Dedifferentiated amniotic fluid mesenchymal stem cell (primary cell): Measurements from ENCODE around the gene PMIS2.

Source experiments
- DNase-seq: peaks from one replicate; pipeline ENCODE4 v3.0.0-alpha.2; 2016; ENCODE audit errors: extremely low spot score

The PMIS2 gene

DNA sequence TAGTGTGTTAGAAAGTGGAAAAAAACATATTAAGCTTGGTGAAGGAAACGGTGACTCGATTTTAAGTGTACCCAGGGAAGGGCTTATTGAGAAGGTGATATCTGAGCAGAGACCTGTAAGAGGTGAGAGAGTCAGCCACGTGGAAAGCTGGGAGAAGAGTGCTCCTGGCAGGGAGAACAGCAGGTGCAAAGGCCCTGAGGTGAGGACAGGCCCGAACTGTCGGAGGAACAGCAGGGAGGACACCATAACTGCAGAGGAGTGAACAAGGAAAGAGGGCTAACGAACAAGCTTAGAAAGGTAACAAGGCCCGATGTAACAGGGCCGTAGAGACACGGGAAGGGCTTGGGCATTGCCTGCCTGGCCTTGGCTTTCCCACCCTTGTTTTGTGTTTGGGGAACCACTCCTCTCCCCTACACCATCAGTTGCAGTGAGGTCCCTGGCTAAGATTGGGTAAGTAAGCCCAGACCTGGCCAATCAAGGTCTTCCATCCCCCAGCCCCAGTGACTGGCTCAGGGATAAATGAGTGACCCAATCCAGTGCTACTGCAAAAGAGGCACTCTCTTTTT lies 29.9 kb upstream of the PMIS2 start:
- no peak for DNase-seq

GRCh38 chr19:35556846-35557538 lies 29.0 kb upstream of the PMIS2 start:
- no peak for DNase-seq

GRCh38 chr19:35557539-35558399 lies 28.2 kb upstream of the PMIS2 start:
- no peak for DNase-seq

GRCh38 chr19:35558400-35559280 lies 27.3 kb upstream of the PMIS2 start:
- no peak for DNase-seq

DNA sequence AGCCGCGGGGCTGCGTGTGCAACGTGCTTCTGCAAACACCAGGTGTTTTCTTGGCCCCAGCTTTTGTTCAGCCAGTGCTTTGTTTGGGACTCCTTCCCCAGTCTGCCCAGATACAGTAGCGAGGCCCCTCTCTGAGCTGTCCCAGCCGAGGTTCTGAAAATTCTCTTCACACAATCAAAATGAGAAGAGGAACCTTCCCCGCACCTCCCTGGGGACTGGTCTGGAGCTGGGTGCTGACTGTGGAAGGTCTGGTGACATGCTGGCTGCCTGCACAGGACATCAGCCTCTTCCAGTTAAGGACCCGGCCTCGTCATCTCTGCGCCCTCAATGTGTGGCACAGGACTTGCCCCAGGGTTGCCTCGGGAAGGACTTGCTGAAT lies 26.7 kb upstream of the PMIS2 start:
- DNase-seq: no peak

DNA sequence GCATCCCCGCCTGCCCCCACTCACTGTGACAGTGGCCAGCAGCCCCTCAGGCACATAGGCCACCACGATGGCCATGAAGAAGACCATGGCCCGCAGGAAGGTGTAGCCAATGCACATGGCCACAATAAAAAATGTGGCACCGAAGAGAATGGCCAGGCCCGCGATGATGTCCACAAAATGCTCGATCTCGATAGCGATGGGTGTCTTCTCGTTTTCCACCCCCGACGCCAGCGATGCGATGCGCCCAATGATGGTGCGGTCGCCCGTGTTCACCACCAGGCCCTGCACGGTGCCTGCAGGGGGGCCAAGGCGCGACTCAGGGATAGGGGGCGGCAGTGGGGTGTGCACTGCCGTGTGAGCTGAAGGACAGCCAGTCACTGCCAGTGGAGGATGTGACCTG lies 26.2 kb upstream of the PMIS2 start:
- DNase-seq: no peak

DNA sequence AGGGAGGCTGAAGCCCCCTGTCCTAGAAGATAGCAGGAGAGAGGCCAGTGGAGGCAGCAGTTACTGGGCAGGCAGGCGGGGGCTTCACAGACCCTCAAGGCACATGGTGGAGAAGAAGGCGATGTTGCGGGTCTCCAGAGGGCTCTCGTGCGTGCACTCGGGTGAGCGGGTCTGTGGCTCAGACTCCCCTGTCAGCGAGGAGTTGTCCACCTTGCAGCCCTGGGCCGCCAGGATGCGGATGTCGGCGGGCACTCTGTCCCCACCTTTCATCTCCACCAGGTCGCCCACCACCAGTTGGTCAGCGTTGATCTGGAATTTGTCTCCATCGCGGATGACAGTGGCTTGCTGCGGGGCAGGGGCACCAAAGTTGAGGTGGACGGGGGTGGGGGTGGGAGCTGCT lies 25.7 kb upstream of the PMIS2 start:
- DNase-seq: no peak

DNA sequence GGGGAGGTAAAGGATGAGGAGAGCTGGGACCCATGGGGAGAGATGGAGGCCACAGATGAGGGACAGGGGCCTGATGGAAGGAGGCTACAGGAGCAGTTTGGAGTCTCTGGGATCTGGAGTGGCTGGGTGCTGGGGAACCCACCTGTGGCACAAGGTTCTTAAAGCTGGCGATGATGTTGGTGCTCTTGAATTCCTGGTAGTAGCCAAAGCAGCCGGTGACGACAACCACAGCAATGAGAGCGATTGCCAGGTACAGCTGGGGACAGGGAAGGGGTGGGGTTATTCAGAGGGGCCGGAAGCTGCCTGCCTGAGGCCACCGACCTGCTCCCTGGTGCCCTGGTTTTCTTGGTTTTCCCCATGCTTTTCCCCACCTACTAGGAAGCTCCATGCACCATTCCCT lies 25.3 kb upstream of the PMIS2 start:
- no peak for DNase-seq

- no peak for DNase-seq
Observed at GRCh38 chr19:35561436-35561835, 24.5 kb upstream of the PMIS2 start.

DNA sequence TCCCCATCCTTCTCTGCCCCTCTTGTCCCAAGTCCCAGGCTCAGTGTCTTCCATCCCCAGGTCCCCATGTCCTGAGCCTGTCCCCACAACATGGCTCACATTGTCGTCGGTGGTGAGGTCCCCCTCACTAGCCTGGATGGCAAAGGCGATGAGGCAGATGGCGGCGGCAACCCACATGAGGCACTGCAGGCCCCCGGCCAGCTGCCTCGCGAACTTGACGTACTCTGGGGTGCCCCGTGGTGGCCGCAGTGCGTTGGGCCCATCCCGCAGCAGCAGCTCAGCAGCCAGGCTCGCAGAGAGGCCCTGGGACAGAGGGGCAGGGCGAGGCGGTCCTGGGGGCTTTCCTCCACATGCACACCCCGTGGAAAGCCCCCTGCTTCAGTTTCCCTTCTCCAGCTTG lies 23.6 kb upstream of the PMIS2 start:
- DNase-seq: no peak

DNA sequence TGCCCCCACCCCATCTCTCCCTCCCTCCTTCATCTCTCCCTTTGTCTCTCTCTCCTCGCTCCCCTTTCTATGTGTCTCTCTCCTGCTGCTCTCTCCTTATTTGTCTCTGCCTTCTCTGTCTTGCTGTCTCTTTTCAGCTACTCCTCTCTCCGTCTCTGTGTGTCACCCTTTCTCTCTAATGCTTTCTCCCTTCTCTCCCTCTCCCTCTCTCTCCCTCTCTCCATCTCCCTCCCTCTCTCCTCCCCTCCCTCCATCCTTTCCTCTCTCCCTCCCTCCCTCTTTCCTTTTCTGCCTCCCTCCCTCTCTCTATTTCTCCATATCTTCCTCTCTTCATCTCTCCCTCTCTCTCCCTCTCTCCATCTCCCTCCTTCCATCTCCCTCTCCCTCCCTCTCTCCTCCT lies 23.2 kb upstream of the PMIS2 start:
- no peak for DNase-seq

DNA sequence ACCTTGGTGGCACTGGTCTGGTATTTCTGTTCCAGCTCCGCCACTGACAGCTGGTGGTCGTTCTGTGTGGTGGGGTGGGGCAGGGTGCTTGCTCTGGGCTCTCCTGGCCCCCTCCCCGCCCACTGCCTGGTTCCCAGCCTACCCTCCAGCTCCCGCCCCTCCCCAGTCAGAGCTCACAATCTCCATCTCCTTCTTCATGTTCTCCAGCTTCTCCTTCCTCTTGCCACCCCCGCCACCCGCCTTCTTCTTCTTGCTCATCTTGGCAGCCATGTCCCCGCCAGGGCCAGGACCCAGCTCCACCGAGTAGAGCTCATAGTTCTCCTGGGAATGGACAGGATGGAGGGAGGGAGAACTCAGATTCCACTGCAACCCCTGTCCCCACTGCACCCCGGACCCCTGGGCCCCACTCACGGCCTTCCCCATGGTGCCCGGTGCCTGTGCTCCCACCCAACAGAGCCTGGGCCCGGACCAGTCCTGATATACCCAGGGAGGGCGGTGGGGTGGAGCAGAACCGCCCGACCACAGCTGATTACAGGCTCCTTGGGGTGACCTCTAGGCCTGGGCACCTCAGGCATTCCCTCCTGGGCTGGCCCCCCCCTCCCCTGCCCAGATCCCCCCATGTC lies 22.7 kb upstream of the PMIS2 start, which contains the start of gene ATP4A:
TSS of gene ATP4A (minus strand) at position 452 of the 623 bp plus-strand sequence. CDS start at position 423, 29 bp downstream.
- no peak for DNase-seq

DNA sequence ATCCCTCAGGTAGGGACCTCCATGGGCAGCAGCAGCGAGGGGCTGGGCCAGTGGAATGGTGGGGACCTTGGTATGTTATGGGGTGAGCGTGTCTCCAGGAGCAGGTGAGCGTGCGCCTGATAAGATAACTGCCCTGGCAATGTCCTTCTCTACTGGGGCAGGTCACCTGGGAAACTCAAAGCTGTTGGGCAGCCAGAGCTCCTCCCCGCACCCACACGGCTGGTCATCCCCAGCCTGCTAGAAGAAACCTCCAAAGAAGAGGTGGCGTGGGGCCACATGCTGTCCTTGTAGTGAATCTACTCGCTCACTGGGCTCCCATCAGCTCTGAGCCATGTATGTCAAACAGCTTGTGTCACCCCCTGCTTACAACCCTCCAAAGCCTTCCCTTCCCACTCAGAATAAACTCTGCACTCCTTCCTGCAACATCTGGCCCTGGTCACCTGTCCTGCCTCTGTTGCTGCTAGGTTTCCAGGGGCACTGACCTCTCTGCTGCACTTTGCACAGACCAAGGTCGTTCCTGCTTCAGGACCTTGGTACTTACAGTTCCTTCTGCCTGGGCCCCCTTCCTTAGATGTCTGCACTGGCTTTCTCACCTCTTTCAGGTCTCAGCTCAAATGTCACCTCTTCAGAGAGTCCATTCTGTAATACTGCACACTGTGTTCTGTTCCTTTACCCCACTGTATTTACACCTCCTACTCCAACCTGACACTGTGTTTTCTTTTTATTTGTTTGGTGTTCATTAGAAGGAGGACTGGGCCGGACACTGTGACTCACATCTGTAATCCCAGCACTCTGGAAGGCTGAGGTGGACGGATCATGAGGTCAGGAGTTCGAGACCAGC lies 20.7 kb upstream of the PMIS2 start:
- DNase-seq: no peak

DNA sequence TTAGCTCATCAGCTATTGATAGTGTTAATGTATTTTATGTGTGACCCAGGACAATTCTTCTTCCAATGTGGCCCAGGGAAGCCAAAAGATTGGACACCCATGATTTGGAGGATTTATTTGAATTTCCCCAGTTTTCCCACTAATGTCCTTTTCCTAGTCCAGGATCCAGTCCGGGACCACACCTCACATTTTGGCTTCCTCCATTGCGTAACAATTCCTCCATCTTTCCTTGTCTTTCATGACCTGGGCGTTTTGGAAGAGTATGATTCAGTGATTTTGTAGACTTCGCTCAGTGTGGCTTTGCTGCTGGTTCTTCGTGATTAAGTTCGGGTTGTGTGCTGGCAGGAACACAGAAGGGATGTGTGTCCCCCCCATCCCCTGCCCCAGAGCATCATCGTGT lies 19.2 kb upstream of the PMIS2 start:
- DNase-seq: no peak

- DNase-seq: no peak
Observed at GRCh38 chr19:35569281-35569781, 16.6 kb upstream of the PMIS2 start.

GRCh38 chr19:35571406-35571965 lies 14.5 kb upstream of the PMIS2 start:
- no peak for DNase-seq

- DNase-seq: no peak
Observed at GRCh38 chr19:35577918-35578317, 8.1 kb upstream of the PMIS2 start.

GRCh38 chr19:35578707-35579106 lies 7.3 kb upstream of the PMIS2 start:
- DNase-seq: no peak

GRCh38 chr19:35582760-35583159 lies 3.2 kb upstream of the PMIS2 start:
- DNase-seq: no peak

DNA sequence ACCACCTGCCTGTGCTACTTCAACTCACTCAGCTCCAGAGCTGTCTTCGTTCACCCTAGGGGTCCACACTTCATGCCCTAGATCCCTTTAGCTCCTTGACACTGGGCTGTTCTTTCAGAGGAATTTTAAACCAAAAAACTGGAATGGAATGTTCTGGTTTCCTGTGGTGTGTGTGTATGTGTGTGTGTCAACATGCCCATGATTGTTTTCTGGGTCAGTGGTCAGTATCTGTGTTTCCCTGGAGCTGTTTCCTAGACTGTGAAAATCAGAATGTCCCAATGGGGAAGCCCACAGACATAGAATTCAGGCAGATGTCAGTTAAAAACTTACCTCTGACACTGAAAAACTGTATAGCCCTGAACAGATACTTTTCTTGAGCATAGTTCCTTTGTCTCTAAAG lies 1.3 kb downstream of the PMIS2 start:
- no peak for DNase-seq
